Stimulated activated CD4-positive, alpha-beta T cell treated with anti-CD3 and anti-CD28 coated beads, Interleukin-15, amount 100 ng/mL, for 1 hour (primary cell): ENCODE measurements around the gene P2RX4.
"Not testable (repeated sequence)": the region's sequence is repeated elsewhere in the genome, so short reads cannot be mapped to it uniquely, and the experiment has no call there.

Experiments
- DNase-seq, 2 donors: peaks; one replicate each; pipeline ENCODE4 v3.0.0-alpha.2; 2020; ENCODE audit warnings: low read depth in 1 of 2, low spot score in 1 of 2

P2RX4 gene

GRCh38 chr12:121273364-121273896, 63.5 kb downstream of the P2RX4 start:
- no peak for DNase-seq

- no peak for DNase-seq
These were observed 64.3 kb downstream of the P2RX4 start for GRCh38 chr12:121274036-121274763.

- no peak for DNase-seq
These were observed 67.4 kb downstream of the P2RX4 start for GRCh38 chr12:121277374-121277759.

DNA sequence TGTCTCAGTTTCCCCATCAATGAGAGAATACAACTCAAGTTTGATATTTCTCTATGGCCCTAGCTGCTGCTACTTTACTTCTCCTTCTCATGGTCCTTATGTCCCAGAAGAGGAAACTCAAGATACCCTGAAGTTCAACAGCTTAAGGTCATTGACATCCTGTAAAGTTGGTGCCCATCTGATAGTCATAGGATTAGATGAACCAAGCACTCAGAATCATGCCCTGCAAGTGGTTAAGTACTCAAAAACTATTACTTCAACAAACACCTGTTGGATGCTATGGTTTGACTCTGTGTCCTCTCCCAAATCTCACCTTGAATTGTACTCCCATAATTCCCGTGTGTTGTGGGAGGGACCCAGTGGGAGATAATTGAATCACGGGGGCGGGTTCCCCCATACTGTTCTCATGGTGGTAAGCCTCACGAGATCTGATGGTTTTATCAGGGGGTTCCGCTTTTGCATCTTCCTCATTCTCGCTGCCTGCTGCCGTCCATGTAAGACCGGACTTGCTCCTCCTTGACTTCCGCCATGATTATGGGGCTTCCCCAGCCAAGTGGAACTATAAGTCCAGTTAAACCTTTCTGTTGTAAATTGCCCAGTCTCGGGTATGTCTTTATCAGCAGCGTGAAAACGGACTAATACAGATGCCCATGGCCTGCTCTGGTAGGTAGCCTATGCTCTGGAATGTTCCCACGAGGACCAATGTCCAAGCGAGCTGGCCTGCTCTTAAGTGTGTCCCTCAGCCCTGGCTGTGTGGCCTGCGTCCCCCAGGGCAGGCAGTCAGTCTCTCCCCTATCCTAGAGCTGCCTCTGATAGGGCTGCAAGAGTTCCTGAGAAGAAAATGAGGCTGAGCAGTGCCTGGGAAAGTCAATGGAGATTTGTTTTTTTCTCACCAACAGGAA, 68.5 kb downstream of the P2RX4 start:
- no peak for DNase-seq

- no peak for DNase-seq
These were observed 69.1 kb downstream of the P2RX4 start for GRCh38 chr12:121279071-121279375.

DNA sequence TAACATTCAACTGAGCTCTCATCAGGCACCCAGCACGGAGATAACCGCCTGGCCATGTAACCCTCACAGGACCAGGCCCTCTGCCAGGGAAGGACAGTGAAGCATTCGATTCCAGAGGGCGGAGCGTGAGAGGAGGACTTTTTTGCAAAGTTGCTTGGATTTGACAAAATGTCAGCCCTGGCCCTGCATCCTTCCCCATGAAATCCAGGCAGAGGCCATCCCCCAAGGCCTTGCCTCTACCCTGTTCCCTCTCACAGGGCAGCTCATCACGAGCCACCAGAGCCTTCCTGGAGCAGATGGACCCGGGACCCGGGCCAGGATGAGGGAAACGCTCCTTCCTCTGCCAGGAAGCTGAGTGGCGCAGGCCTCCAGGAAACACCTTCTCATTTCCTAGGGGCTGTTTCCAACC, 69.6 kb downstream of the P2RX4 start:
- no peak for DNase-seq

- not testable (repeated sequence) for DNase-seq
These were observed 70.6 kb downstream of the P2RX4 start for GRCh38 chr12:121280531-121280930.

DNA sequence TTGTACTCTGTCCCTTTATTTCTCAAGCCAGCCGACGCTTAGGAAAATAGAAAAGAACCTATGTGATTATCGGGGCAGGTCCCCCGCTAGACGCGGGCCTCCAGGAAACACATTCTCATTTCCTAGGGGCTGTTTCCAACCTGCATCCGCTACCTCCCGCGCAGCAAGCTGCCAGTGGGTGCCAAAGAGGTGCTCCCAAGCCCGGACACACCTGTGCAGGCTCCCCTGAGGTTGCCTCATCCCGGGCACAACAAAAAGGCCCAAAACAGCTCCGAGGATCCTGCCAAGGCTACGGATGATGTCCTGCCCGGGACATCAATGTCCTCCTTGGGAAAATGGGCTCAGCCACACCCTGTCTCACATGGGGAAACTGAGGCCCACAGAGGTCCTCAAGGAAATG, 71.2 kb downstream of the P2RX4 start:
- not testable (repeated sequence) for DNase-seq

- no peak for DNase-seq
These were observed 72.3 kb downstream of the P2RX4 start for GRCh38 chr12:121282072-121282742.

- DNase-seq = not testable (repeated sequence)
These were observed 73.0 kb downstream of the P2RX4 start for GRCh38 chr12:121282910-121283309.

DNA sequence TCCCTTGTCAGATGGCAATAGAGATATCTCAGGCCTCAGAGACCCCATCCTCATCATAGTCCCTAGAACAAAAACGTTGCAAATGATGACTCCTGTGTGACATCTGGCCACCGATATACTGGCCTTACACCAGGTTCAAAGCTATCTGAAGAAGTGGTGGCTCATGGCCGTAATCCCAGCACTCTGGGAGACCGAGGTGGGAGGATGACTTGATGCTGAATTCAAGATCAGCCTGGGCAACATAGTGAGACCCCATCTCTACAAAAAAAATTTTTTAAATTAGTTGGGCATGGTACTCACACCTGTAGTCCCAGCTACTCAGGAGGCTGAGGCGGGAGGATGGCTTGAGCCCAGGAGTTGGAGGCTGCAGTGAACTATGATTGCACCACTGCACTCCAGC, 73.5 kb downstream of the P2RX4 start:
- DNase-seq = no peak
